NCI-H187 treated with DMSO at 0.1 percent for 48 hours (cell line): Measurements from ENCODE around the gene ADRB1.

ENCODE experiments used
- DNase-seq: peaks from one replicate; lab custom pipeline; 2025; lab: John Stamatoyannopoulos, UW

The ADRB1 gene

GRCh38 chr10:114043532-114044246, at the start of gene ADRB1:
TSS of gene ADRB1 (plus strand) at chr10:114043866. CDS start at chr10:114044133, 267 bp downstream.
- DNase-seq = no peak

- DNase-seq = no peak
These were observed 48.5 kb upstream of the ADRB1 start for GRCh38 chr10:113995201-113995600.

- no peak for DNase-seq
These were observed 46.2 kb upstream of the ADRB1 start for GRCh38 chr10:113997428-113997827.

GRCh38 chr10:113999531-113999930, 44.1 kb upstream of the ADRB1 start:
- DNase-seq = no peak

GRCh38 chr10:114000457-114001010, 43.1 kb upstream of the ADRB1 start:
- no peak for DNase-seq

GRCh38 chr10:114002422-114002821, 41.2 kb upstream of the ADRB1 start:
- no peak for DNase-seq

GRCh38 chr10:114003161-114003941, 40.3 kb upstream of the ADRB1 start:
- DNase-seq = no peak

- no peak for DNase-seq
These were observed 34.2 kb upstream of the ADRB1 start for GRCh38 chr10:114009281-114009996.

- DNase-seq = no peak
These were observed 33.4 kb upstream of the ADRB1 start for GRCh38 chr10:114010316-114010715.

- no peak for DNase-seq
These were observed 31.0 kb upstream of the ADRB1 start for GRCh38 chr10:114012650-114013049.

GRCh38 chr10:114015708-114016107, 28.0 kb upstream of the ADRB1 start:
- no peak for DNase-seq

- no peak for DNase-seq
These were observed 26.4 kb upstream of the ADRB1 start for GRCh38 chr10:114017271-114017670.

- no peak for DNase-seq
These were observed 25.8 kb upstream of the ADRB1 start for GRCh38 chr10:114017873-114018272.

- DNase-seq = no peak
These were observed 24.4 kb upstream of the ADRB1 start for GRCh38 chr10:114019226-114019625.

- DNase-seq = no peak
These were observed 22.5 kb upstream of the ADRB1 start for GRCh38 chr10:114021154-114021553.

GRCh38 chr10:114021717-114022680, 21.7 kb upstream of the ADRB1 start:
- no peak for DNase-seq

GRCh38 chr10:114022766-114023597, 20.7 kb upstream of the ADRB1 start:
- DNase-seq = no peak

GRCh38 chr10:114024876-114025610, 18.6 kb upstream of the ADRB1 start:
- no peak for DNase-seq

- no peak for DNase-seq
These were observed 18.0 kb upstream of the ADRB1 start for GRCh38 chr10:114025611-114026130.
